Dedifferentiated amniotic fluid mesenchymal stem cell (primary cell): Measurements from ENCODE around the gene UBB.

Experiments
- DNase-seq: peaks from one replicate; pipeline ENCODE4 v3.0.0-alpha.2; 2016; ENCODE audit errors: extremely low spot score

The UBB gene

DNA sequence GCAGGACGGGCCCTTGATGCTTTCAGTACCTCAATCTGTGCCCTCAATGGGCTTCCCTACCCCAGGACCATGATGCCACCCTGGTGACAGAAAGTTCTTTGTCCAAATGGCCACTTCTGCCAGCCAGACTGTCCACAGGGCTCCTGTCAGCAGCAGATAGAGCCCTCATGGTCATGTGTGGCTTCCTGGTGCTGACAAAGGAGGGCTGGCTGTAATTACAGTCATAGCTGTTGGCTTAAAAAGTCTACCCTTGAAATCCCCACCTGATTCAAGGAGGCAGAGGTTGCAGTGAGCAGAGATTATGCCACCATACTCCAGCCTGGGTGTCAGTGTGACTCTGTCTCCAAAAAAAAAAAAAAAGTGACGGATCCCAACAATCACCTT lies 37.8 kb downstream of the UBB start:
- DNase-seq: no peak

DNA sequence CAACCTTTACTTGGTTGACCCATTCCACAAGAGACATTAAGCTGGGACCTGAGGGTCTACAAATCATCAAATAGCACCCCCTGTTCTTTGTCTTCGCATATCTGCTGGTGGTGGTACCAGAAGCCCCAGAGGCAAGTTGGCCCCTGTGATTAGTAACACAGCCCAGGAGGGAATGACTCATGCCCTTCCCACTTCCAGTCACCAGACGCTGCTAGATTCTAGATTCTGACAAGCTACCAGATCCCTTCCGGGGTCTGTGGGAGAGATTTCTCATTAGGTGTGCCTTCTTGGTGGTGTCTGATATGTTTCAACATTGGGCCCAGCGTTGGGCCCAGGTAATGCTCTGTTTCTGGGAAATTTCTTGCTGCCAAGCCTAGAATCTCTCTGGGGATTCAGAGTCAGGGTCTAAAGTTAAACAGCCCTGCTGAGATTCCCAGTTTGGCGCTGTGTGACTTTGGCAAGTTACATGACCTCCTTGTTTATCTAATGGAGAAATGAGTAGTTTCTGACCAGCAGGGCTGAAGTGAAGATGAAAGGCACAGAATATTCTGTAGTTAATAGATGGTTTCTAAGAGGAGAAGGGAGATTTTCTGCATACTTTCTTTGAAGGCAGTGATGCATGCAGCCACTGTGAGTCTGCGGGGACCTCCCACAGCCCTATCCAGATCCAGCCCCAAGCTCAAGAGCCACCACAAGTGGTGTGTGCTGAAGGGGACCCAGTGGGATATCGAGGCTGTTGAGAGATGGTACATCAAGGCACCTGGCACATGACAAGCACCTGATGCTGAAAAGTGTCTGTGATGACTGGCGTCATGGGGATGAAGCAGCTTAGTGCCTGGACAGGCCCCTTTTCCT lies 38.4 kb downstream of the UBB start:
- peak; percentile 22 for DNase-seq

DNA sequence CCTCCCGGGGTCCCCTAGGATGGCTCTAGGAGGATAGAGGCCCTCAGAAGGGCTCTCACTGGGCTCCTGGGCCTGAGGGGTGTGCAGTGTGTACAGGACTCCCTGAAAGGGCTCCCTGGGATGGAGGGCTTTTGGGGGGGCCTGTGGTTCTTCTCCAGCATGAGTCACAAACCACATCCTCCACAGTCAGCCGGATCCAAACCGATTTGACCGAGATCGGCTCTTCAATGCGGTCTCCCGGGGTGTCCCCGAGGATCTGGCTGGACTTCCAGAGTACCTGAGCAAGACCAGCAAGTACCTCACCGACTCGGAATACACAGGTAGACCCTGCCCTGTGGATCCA lies 39.0 kb downstream of the UBB start:
- DNase-seq: no peak

DNA sequence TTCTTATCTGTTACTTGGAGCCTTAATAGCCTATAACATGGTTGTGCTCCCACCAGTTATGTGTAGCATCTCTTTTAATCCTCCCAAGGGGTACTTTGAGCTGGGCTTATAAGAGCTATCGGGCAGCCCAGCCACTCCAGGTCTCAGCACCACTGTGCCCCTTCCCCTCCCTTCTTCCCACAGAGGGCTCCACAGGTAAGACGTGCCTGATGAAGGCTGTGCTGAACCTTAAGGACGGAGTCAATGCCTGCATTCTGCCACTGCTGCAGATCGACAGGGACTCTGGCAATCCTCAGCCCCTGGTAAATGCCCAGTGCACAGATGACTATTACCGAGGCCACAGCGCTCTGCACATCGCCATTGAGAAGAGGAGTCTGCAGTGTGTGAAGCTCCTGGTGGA lies 41.5 kb downstream of the UBB start:
- no peak for DNase-seq

DNA sequence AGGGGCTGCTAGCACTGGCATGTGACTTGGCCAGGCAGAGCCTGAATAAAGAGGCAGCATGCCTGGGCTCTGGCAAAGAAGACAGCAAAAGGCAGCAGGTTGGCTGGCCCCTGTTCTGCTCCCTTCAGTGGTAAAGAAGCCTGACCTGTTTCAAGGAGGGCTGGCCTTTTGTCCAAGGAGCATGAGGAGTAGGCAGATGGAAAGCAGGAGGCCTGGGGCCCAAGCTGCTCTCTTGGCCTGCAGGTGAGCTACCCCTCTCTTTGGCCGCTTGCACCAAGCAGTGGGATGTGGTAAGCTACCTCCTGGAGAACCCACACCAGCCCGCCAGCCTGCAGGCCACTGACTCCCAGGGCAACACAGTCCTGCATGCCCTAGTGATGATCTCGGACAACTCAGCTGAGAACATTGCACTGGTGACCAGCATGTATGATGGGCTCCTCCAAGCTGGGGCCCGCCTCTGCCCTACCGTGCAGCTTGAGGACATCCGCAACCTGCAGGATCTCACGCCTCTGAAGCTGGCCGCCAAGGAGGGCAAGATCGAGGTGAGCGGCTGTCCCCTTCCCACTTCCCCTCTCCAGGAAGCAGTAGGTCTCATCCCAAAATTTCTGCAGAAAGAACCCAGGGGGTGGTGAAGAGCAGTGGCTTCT lies 42.5 kb downstream of the UBB start:
- DNase-seq: no peak

DNA sequence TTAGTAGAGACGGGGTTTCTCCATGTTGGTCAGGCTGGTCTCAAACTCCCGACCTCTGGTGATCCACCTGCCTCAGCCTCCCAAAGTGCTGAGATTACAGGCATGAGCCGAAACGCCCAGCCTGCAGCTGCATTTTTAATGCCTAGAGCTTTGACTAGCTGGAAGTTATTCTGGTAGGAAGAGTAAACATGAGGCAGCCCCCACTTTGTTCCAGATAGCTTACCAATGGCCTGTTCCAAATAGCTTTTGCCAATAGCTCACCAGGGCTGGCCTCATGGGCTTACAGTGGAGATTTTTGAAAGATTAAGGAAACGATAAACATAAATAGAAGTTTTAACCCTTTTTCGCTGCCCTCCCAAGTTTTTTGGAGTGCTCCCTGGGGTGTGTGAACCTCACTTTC lies 44.3 kb downstream of the UBB start:
- no peak for DNase-seq

DNA sequence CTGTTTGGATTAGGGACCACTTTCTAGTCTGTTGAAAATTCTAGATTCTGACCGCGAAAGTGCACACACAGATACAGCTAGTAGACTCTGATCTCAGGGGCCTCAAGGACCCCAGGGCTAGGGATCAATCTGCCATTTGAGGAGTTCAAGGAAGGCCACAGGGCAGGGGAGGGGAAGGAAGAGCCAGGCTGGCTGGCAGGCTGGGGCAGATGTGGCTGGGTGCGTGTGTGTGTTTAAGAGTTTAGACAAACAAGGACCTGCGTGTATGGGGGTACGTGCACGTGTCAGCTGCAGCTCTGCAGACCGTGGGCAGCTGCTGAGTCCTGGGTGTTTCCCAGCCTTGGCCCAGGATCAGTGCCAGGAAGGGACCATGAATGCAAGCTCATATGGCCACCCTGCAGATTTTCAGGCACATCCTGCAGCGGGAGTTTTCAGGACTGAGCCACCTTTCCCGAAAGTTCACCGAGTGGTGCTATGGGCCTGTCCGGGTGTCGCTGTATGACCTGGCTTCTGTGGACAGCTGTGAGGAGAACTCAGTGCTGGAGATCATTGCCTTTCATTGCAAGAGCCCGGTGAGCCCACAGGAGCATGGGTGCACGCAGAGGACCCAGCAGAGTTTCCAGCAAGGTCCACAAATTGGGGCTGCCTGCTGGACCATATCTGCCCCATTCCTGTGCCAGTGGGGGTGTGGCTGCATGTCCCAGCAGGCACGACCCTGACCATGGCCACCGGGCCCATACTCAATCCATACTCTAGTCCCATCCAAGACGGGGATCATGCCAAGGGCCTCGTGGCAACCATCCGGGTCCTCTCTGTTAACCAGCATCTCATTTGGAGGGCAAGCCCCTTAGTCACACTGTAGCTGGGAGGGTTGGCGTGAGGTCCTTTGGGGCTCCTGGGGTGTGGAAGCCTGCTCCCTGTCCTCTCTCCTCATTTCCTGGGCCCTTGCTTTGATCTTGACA lies 45.1 kb downstream of the UBB start:
- no peak for DNase-seq

DNA sequence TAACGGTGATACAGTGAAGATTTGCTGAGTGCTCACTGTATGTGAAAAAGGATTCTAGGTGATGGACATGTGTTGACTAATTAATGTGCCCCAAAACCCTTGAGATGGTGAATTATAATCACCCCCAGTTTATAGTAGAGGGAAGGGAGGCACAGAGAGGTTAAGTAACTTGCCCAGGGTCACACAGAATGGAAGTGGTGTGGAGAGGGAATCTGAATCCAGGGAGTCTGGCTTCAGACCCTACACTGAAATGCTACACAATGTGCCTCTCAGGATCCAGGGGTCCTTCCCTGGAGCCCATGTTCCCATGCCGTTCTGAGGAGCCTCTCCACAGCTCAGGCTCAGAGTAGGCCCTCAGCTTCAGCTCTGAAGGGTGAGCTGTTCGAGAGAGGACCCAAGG lies 46.1 kb downstream of the UBB start:
- DNase-seq: no peak

DNA sequence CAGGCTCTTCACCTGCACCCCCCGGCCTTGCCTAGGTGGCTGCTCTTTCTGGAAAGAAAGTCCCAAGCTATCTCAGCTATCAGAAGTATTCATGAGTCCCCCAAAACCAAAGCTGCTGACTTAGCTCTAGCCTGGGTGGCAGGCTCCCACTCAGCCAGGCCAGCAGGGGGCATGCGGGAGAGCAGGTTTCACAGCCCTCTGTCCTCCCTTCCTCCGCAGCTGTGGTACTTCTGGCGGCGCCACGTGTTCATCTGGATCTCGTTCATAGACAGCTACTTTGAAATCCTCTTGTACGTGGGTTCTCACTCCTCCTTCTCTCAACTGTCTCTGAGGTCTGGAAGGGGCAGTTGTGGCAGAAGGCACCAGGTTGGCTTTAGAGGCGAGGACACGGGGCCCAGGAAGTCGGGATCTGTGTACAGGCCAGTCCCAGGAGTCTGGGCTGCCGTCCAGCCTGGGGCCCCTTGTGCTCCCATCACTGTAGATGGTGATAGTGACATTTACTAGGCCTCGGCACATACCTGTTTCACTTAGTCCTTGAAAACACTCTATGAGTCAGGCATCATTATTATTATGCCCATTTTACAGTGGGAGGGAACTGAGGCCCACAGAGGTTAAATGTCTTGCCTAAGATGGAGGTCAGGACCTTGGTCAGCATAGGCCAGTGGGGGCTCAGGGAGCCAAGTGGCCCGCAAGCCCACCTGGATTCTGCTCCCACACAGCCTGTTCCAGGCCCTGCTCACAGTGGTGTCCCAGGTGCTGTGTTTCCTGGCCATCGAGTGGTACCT lies 47.4 kb downstream of the UBB start:
- DNase-seq: no peak

DNA sequence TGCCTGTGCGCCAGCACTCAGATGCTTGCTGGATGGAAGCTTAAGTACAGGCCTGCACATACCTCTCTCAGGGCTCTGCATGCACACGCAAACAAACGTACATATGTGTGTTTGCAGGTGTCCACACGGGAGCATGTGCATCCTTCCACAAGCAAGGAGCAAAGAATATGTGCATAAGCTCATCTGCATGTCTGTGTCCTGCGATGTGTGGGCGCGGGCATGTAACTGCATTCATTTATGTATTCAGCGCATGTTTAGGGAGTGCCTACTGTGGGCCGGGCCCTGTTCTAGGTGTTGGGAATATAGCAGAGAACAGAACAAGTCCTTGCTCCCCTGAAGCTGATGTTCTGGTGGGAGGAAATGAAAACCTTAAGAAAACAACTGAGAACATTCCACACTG lies 48.2 kb downstream of the UBB start:
- DNase-seq: no peak

DNA sequence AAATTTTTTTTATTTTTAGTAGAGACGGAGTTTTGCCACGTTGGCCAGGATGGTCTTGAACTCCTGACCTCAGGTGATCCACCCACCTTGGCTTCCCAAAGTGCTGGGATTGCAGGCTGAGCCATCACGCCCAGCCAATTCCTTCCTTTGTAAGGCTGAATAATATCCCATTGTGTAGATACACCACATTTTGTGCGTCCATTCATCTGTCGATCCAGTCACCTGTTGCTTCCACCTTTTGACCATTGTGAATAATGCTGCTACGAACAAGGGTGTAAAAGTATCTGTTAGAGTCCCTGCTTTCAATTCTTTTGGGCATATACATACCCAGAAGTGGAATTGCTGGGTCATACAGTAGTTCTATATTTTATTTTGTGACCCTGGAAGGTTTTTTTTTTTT lies 49.8 kb downstream of the UBB start:
- no peak for DNase-seq

DNA sequence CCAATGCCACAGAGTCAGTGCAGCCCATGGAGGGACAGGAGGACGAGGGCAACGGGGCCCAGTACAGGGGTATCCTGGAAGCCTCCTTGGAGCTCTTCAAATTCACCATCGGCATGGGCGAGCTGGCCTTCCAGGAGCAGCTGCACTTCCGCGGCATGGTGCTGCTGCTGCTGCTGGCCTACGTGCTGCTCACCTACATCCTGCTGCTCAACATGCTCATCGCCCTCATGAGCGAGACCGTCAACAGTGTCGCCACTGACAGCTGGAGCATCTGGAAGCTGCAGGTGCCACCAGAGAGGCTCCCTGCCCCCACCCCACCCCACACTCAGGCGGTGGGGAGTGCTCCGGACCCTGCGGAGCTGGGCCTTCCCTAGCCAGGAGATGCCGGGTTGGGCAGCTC lies 51.1 kb downstream of the UBB start:
- no peak for DNase-seq
